Esophagus muscularis mucosa (tissue), 4 donors: ENCODE results near the gene CHST9.

ENCODE experiments used
- CTCF ChIP-seq, 3 experiments: fragments of 200-600 bp in 2 of 3; fragments of 450-650 bp in 1 of 3; sonication (generic) in 2 of 3; IDR thresholded peaks; one replicate each; pipeline ENCODE4 v1.5.1; 2017 to 2019; ENCODE audit warnings: antibody characterized with exemption in 3 of 3, mild to moderate bottlenecking in 2 of 3, moderate library complexity in 1 of 3
- EP300 ChIP-seq: sonication (generic); formaldehyde crosslinking; IDR thresholded peaks from one replicate; pipeline ENCODE4 v1.6.1; 2017; ENCODE audit warnings: antibody characterized with exemption
- POLR2A ChIP-seq: fragments of 450-650 bp; IDR thresholded peaks from one replicate; pipeline ENCODE4 v1.6.1; 2017; ENCODE audit warnings: antibody characterized with exemption, moderate library complexity, mild to moderate bottlenecking, low read depth
- POLR2AphosphoS5 ChIP-seq, 2 donors: sonication (generic); formaldehyde crosslinking; IDR thresholded peaks; one replicate each; pipeline ENCODE4 v1.6.1; 2017; ENCODE audit warnings: antibody characterized with exemption in 2 of 2

DNA sequence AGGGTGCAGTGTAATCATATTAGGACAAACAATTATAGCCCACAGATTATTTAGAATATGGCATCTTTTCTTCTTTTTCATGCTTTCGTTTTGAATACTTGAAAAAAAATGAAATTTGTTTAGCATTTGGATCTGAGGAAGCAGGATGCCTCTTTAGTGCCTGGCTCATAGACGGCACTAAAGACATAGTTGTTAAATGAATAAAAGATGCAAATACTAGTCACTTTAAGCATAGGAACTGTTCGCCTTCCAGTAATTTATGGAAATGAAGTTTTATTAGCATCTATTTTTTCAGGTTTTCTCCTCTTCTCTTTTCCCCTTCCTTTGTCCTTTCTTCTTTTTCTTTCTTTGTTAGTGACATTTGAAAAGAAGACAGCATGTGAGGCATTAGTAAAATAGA lies 80.4 kb downstream of the CHST9 start:
- TF ChIP-seq EP300 (no peak), POLR2A (no peak), CTCF (IDR thresholded peaks at IDR 0.05) (no peak), POLR2AphosphoS5 (IDR thresholded peaks at IDR 0.05) (no peak)
